ENCODE results near the gene BMP7.

DNA sequence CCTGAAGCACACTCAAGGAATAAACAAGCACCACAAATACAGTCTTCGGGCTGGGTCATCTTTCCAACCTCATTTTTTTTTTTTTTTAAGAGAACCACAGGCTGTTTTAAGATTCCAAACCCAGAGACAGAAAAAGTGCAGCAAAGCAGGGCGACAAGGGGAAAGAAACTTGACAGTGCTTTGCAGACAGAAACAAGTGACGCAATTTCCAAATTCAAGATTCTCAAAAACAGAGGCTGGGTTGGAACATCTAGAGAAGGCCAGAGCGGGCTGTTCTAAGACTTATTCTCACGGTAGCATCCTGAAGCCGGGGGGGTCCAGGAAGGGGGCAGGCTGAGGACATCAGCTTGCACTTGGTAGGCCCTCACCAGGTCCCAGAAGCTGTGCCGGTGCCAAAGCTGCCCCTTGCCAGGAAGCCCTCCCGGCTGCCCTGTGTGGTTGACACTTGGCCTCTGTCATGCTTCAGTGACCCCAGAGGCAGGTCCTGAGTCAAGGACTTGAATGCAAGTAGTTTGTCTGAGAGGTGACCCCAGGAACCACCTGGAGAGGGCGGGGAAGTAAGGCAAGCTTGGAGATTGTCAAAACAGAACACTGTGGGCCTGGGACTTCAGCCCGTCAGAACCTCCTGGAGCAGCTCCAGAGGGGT, 50.5 kb downstream of the BMP7 start:
- TF ChIP-seq, protein P1, sequence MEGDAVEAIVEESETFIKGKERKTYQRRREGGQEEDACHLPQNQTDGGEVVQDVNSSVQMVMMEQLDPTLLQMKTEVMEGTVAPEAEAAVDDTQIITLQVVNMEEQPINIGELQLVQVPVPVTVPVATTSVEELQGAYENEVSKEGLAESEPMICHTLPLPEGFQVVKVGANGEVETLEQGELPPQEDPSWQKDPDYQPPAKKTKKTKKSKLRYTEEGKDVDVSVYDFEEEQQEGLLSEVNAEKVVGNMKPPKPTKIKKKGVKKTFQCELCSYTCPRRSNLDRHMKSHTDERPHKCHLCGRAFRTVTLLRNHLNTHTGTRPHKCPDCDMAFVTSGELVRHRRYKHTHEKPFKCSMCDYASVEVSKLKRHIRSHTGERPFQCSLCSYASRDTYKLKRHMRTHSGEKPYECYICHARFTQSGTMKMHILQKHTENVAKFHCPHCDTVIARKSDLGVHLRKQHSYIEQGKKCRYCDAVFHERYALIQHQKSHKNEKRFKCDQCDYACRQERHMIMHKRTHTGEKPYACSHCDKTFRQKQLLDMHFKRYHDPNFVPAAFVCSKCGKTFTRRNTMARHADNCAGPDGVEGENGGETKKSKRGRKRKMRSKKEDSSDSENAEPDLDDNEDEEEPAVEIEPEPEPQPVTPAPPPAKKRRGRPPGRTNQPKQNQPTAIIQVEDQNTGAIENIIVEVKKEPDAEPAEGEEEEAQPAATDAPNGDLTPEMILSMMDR (IDR thresholded peaks at IDR 0.05): no peak
- TF ChIP-seq POLR2A (IDR thresholded peaks at IDR 0.05): no peak

All from adrenal gland (tissue), 5 donors.